ENCODE results near the gene AUNIP.

Gene AUNIP

DNA sequence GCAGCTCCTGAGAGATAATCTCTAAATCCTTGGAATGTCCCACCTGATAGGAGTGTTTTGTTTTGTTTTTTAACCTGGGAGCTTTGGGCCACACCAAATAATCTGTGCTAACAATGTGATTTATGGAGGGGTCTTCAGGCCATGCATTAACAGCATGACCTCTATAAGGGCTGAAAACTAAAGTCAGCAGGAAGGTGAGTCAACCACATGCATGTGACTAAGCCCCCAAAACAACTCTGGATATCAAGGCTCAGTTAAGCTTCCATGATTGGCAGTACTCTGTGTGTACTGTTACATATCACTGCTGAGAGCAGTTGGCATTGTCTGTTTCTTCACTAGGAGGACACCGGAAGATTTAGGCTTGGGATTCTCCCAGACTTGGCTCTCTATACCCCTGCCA, 10.7 kb downstream of the AUNIP start:
- Histone ChIP-seq H2BK15ac (ENCODE audit: low read length) (no peak overlapping the region), H3K4ac (ENCODE audit: low read length) (no peak overlapping the region), H4K8ac (ENCODE audit: low read depth, low read length) (no peak overlapping the region), H3K36me3 (replicated peaks in 1 of 2; ENCODE audit: control insufficient read depth in 2 of 2, insufficient read depth in 2 of 2, low read length in 2 of 2) (no peaks in the 10 kb centered on the region), H3K23ac (ENCODE audit: low read depth, low read length, poor library complexity) (no peak overlapping the region), H3K14ac (ENCODE audit: low read length) (no peak overlapping the region), H3K27me3 (ENCODE audit: control insufficient read depth in 3 of 3, insufficient read depth in 3 of 3, low read depth in 1 of 3, low read length in 3 of 3) (peaks cover 0 to 2% (median 0%) of the 10 kb centered on the region in 3 experiments), H2BK5ac (ENCODE audit: low read length) (no peak overlapping the region), H4K91ac (ENCODE audit: low read depth, low read length, poor library complexity) (no peak overlapping the region), H3K4me3 (ENCODE audit: low read length in 2 of 2) (no peak overlapping the region), H3K79me1 (ENCODE audit: low read depth, low read length) (no peaks in the 10 kb centered on the region), H2BK12ac (ENCODE audit: low read length) (no peak overlapping the region), H3K4me1 (ENCODE audit: control insufficient read depth in 2 of 2, insufficient read depth in 1 of 2, low read depth in 1 of 2, low read length in 2 of 2) (peaks cover 0 to 4% of the 10 kb centered on the region in 2 donors), H3K27ac (replicated peaks; ENCODE audit: low read length) (no peak overlapping the region), H2AK5ac (ENCODE audit: low read depth, low read length) (no peak overlapping the region), H3K4me2 (ENCODE audit: insufficient read depth, low read length, poor library complexity, severe bottlenecking) (no peak overlapping the region), H2BK120ac (ENCODE audit: low read depth, low read length) (no peak overlapping the region), H3K9me3 (replicated peaks in 1 of 2; ENCODE audit: control insufficient read depth in 2 of 2, insufficient read depth in 1 of 2, low read depth in 1 of 2, low read length in 2 of 2) (peaks cover 0 to 4% of the 10 kb centered on the region in 2 donors), H3K9ac (ENCODE audit: low read depth, low read length, poor library complexity) (no peak overlapping the region), H3K18ac (ENCODE audit: low read length) (no peak overlapping the region), H2AFZ (ENCODE audit: low read length) (no peak overlapping the region)
- DNase-seq (ENCODE audit: low spot score), result no peak
- no CpG with 5 or more reads among the region's 1 CpG for WGBS, 2 donors (ENCODE audit: extremely low coverage in 2 of 2, insufficient read length in 2 of 2, insufficient replicate concordance in 1 of 2)

DNA sequence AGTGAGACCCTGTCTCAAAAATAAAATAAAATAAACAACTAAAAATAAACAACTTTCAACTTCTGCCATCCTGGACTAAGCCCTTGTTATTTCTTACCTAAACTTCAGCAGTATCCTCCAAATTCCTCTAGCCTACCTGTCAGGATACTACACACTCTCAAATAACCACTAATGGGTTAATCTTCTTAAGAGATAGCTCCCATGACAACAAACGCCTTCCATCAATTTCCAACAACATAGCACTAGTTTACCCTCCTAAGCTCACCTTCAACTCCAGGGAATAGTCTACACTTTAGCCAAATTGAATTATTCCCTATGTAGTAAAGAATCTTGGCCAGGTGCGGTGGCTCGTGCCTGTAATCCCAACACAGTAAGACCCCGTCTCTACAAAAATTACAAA, 11.3 kb downstream of the AUNIP start:
- no peak overlapping the region for H2BK5ac ChIP-seq (ENCODE audit: low read length)
- H2BK15ac ChIP-seq (ENCODE audit: low read length), result no peak overlapping the region
- peaks cover 0 to 4% of the 10 kb centered on the region in 2 donors for H3K4me1 ChIP-seq (ENCODE audit: control insufficient read depth in 2 of 2, insufficient read depth in 1 of 2, low read depth in 1 of 2, low read length in 2 of 2)
- no CpG with 5 or more reads among the region's 4 CpGs for WGBS, 2 donors (ENCODE audit: extremely low coverage in 2 of 2, insufficient read length in 2 of 2, insufficient replicate concordance in 1 of 2)
- no peak overlapping the region for H2BK12ac ChIP-seq (ENCODE audit: low read length)
- H3K27ac ChIP-seq (replicated peaks; ENCODE audit: low read length), result no peak overlapping the region
- no peak overlapping the region for H3K4me3 ChIP-seq (ENCODE audit: low read length in 2 of 2)
- no peak overlapping the region for H2AK5ac ChIP-seq (ENCODE audit: low read depth, low read length)
- H4K8ac ChIP-seq (ENCODE audit: low read depth, low read length), result no peak overlapping the region
- no peak overlapping the region for H3K4ac ChIP-seq (ENCODE audit: low read length)
- no peak overlapping the region for H3K14ac ChIP-seq (ENCODE audit: low read length)
- DNase-seq (ENCODE audit: low spot score), result no peak
- no peaks in the 10 kb centered on the region for H3K36me3 ChIP-seq (replicated peaks in 1 of 2; ENCODE audit: control insufficient read depth in 2 of 2, insufficient read depth in 2 of 2, low read length in 2 of 2)
- H3K4me2 ChIP-seq (ENCODE audit: insufficient read depth, low read length, poor library complexity, severe bottlenecking), result no peak overlapping the region
- no peak overlapping the region for H3K23ac ChIP-seq (ENCODE audit: low read depth, low read length, poor library complexity)
- H3K9ac ChIP-seq (ENCODE audit: low read depth, low read length, poor library complexity), result no peak overlapping the region
- H4K91ac ChIP-seq (ENCODE audit: low read depth, low read length, poor library complexity), result no peak overlapping the region
- H3K79me1 ChIP-seq (ENCODE audit: low read depth, low read length), result no peaks in the 10 kb centered on the region
- peaks cover 0 to 2% (median 0%) of the 10 kb centered on the region in 3 experiments for H3K27me3 ChIP-seq (ENCODE audit: control insufficient read depth in 3 of 3, insufficient read depth in 3 of 3, low read depth in 1 of 3, low read length in 3 of 3)
- H2BK120ac ChIP-seq (ENCODE audit: low read depth, low read length), result no peak overlapping the region
- H3K9me3 ChIP-seq (replicated peaks in 1 of 2; ENCODE audit: control insufficient read depth in 2 of 2, insufficient read depth in 1 of 2, low read depth in 1 of 2, low read length in 2 of 2), result peaks cover 0 to 4% of the 10 kb centered on the region in 2 donors
- no peak overlapping the region for H3K18ac ChIP-seq (ENCODE audit: low read length)
- H2AFZ ChIP-seq (ENCODE audit: low read length), result no peak overlapping the region

DNA sequence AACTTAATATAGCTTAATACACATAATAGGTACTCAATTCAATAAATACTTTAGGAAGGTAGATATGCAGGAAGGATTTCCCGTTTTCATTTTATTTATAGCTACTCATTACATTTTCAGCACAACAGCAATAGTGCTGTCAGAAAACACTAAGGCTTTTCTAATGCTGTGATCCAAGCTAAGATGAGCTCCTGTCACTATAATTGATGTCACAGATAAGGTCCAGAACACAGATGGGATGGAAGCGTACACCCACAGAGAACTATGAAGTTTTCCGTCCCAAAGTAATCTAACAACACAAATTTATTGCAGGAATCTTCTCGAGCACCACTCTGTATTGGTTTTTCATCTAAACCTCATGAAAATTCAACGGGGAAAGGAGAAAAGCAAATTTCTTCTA, 13.6 kb downstream of the AUNIP start:
- Histone ChIP-seq H3K27ac (replicated peaks; ENCODE audit: low read length) (no peak overlapping the region), H3K4me3 (ENCODE audit: low read length in 2 of 2) (no peak overlapping the region), H3K9ac (ENCODE audit: low read depth, low read length, poor library complexity) (no peak overlapping the region), H3K79me1 (ENCODE audit: low read depth, low read length) (no peaks in the 10 kb centered on the region), H2BK12ac (ENCODE audit: low read length) (no peak overlapping the region), H4K91ac (ENCODE audit: low read depth, low read length, poor library complexity) (no peak overlapping the region), H2BK5ac (ENCODE audit: low read length) (no peak overlapping the region), H4K8ac (ENCODE audit: low read depth, low read length) (no peak overlapping the region), H2BK120ac (ENCODE audit: low read depth, low read length) (no peak overlapping the region), H3K14ac (ENCODE audit: low read length) (no peak overlapping the region), H2BK15ac (ENCODE audit: low read length) (no peak overlapping the region), H3K36me3 (replicated peaks in 1 of 2; ENCODE audit: control insufficient read depth in 2 of 2, insufficient read depth in 2 of 2, low read length in 2 of 2) (no peaks in the 10 kb centered on the region), H3K9me3 (replicated peaks in 1 of 2; ENCODE audit: control insufficient read depth in 2 of 2, insufficient read depth in 1 of 2, low read depth in 1 of 2, low read length in 2 of 2) (no peaks in the 10 kb centered on the region), H3K18ac (ENCODE audit: low read length) (no peak overlapping the region), H3K4me1 (ENCODE audit: control insufficient read depth in 2 of 2, insufficient read depth in 1 of 2, low read depth in 1 of 2, low read length in 2 of 2) (peaks cover 0 to 4% of the 10 kb centered on the region in 2 donors), H2AFZ (ENCODE audit: low read length) (no peak overlapping the region), H3K4me2 (ENCODE audit: insufficient read depth, low read length, poor library complexity, severe bottlenecking) (no peak overlapping the region), H3K27me3 (ENCODE audit: control insufficient read depth in 3 of 3, insufficient read depth in 3 of 3, low read depth in 1 of 3, low read length in 3 of 3) (no peaks in the 10 kb centered on the region), H3K4ac (ENCODE audit: low read length) (no peak overlapping the region), H2AK5ac (ENCODE audit: low read depth, low read length) (no peak overlapping the region), H3K23ac (ENCODE audit: low read depth, low read length, poor library complexity) (no peak overlapping the region)
- DNase-seq (ENCODE audit: low spot score), result no peak
- WGBS, 2 donors (ENCODE audit: extremely low coverage in 2 of 2, insufficient read length in 2 of 2, insufficient replicate concordance in 1 of 2), result no CpG with 5 or more reads among the region's 5 CpGs

GRCh38 chr1:25844536-25845337, 14.5 kb downstream of the AUNIP start:
- H3K4me1 ChIP-seq (ENCODE audit: control insufficient read depth in 2 of 2, insufficient read depth in 1 of 2, low read depth in 1 of 2, low read length in 2 of 2), result peaks cover 0 to 4% of the 10 kb centered on the region in 2 donors
- H2BK15ac ChIP-seq (ENCODE audit: low read length), result no peak overlapping the region
- no peak overlapping the region for H2BK120ac ChIP-seq (ENCODE audit: low read depth, low read length)
- no peak overlapping the region for H3K4me2 ChIP-seq (ENCODE audit: insufficient read depth, low read length, poor library complexity, severe bottlenecking)
- no peak overlapping the region for H3K18ac ChIP-seq (ENCODE audit: low read length)
- no peaks in the 10 kb centered on the region for H3K27me3 ChIP-seq (ENCODE audit: control insufficient read depth in 3 of 3, insufficient read depth in 3 of 3, low read depth in 1 of 3, low read length in 3 of 3)
- H3K79me1 ChIP-seq (ENCODE audit: low read depth, low read length), result no peaks in the 10 kb centered on the region
- H3K27ac ChIP-seq (replicated peaks; ENCODE audit: low read length), result no peak overlapping the region
- WGBS, 2 donors (ENCODE audit: extremely low coverage in 2 of 2, insufficient read length in 2 of 2, insufficient replicate concordance in 1 of 2), result 100% methylated on average over 1 of the region's 3 CpGs
- DNase-seq (ENCODE audit: low spot score), result no peak
- no peak overlapping the region for H4K91ac ChIP-seq (ENCODE audit: low read depth, low read length, poor library complexity)
- no peak overlapping the region for H3K14ac ChIP-seq (ENCODE audit: low read length)
- no peak overlapping the region for H2BK12ac ChIP-seq (ENCODE audit: low read length)
- H3K4ac ChIP-seq (ENCODE audit: low read length), result no peak overlapping the region
- no peaks in the 10 kb centered on the region for H3K36me3 ChIP-seq (replicated peaks in 1 of 2; ENCODE audit: control insufficient read depth in 2 of 2, insufficient read depth in 2 of 2, low read length in 2 of 2)
- no peak overlapping the region for H4K8ac ChIP-seq (ENCODE audit: low read depth, low read length)
- H2AFZ ChIP-seq (ENCODE audit: low read length), result no peak overlapping the region
- H3K23ac ChIP-seq (ENCODE audit: low read depth, low read length, poor library complexity), result no peak overlapping the region
- H3K9me3 ChIP-seq (replicated peaks in 1 of 2; ENCODE audit: control insufficient read depth in 2 of 2, insufficient read depth in 1 of 2, low read depth in 1 of 2, low read length in 2 of 2), result no peaks in the 10 kb centered on the region
- no peak overlapping the region for H3K4me3 ChIP-seq (ENCODE audit: low read length in 2 of 2)
- no peak overlapping the region for H2AK5ac ChIP-seq (ENCODE audit: low read depth, low read length)
- H2BK5ac ChIP-seq (ENCODE audit: low read length), result no peak overlapping the region
- no peak overlapping the region for H3K9ac ChIP-seq (ENCODE audit: low read depth, low read length, poor library complexity)
